MCF 10A (cell line): Measurements from ENCODE around the gene CUL3. TPM values are rescaled to one million over a fixed set of nuclear protein-coding genes. Genes with fewer than 3 reads are reported as not detected.

Source experiments
- Bru-seq: library from RNA; stranded (reverse); fragments of 400-500 nt; gene quantifications from one replicate; lab custom pipeline; 2021; lab: Mats Ljungman, UMichigan
- BruChase-seq, 2 experiments: library from RNA; stranded (reverse); fragments of 400-500 nt; gene quantifications; one replicate each; lab custom pipeline; 2021; lab: Mats Ljungman, UMichigan
- BruUV-seq: library from RNA; stranded (reverse); fragments of 400-500 nt; replicated peaks from 2 replicates; lab custom pipeline; 2021; lab: Mats Ljungman, UMichigan
- CTCF ChIA-PET: fragments of 300-600 bp; sonication (Branson Sonifier 250); formaldehyde crosslinking; extraction: SDS; loops from one replicate; lab custom pipeline; 2021; ENCODE audit warnings: antibody characterized with exemption, inconsistent platforms; lab: Yijun Ruan, JAX
- POLR2A ChIA-PET: fragments of 300-600, 350-650 bp; sonication (Branson Sonifier 250); formaldehyde crosslinking; extraction: SDS; loops from one replicate; lab custom pipeline; 2020; ENCODE audit warnings: antibody characterized with exemption, inconsistent platforms; lab: Yijun Ruan, JAX
- DNase-seq: peaks from one replicate; pipeline ENCODE4 v3.0.0-alpha.2; 2018; ENCODE audit not compliant: unreplicated experiment
- H3K27ac Mint-ChIP-seq: one replicate; pipeline ENCODE4 v1.8.0; 2022; ENCODE audit warnings: mild to moderate bottlenecking, low read depth, mixed read lengths; ENCODE audit not compliant: unreplicated experiment
- H3K27me3 Mint-ChIP-seq: one replicate; pipeline ENCODE4 v1.8.0; 2022; ENCODE audit warnings: mixed read lengths; ENCODE audit not compliant: insufficient read depth, unreplicated experiment
- H3K36me3 Mint-ChIP-seq: one replicate; pipeline ENCODE4 v1.8.0; 2022; ENCODE audit warnings: mild to moderate bottlenecking, moderate library complexity, mixed read lengths; ENCODE audit not compliant: insufficient read depth, unreplicated experiment
- H3K4me1 Mint-ChIP-seq: one replicate; pipeline ENCODE4 v1.8.0; 2022; ENCODE audit warnings: mixed read lengths; ENCODE audit not compliant: insufficient read depth, unreplicated experiment
- H3K4me3 Mint-ChIP-seq: one replicate; pipeline ENCODE4 v1.8.0; 2022; ENCODE audit warnings: mild to moderate bottlenecking, moderate library complexity, mixed read lengths; ENCODE audit not compliant: unreplicated experiment
- H3K9me3 Mint-ChIP-seq: one replicate; pipeline ENCODE4 v1.8.0; 2022; ENCODE audit warnings: mixed read lengths; ENCODE audit not compliant: unreplicated experiment
- CTCF ChIP-seq: fragments of 200-600 bp; IDR thresholded peaks from one replicate; pipeline ENCODE4 v1.8.0; 2022; ENCODE audit warnings: antibody characterized with exemption, mild to moderate bottlenecking; ENCODE audit not compliant: unreplicated experiment
- intact Hi-C: fragments of 100-400 bp; cut with micrococcal nuclease; formaldehyde crosslinking; loops from 2 replicates; pipeline ENCODE4 v1.14.1; 2022
- long read RNA-seq: library from polyadenylated mRNA; stranded (forward); transcript quantifications from one replicate; pipeline ENCODE4 v2.0.0, GENCODE V29; 2022
- total RNA-seq: library from RNA; stranded (reverse); gene quantifications from 2 replicates; pipeline ENCODE4 v1.2.3, GENCODE V29; 2022

Gene CUL3
- total RNA-seq: 65.5 and 65.8 TPM in 2 replicates
- Bru-seq, nascent RNA: percentile 95 among the genes with signal in this experiment
- percentile 83 among the genes with signal in this experiment for BruChase-seq, experiment 1, labeled RNA remaining after a 6-hour chase
- BruChase-seq, experiment 2, labeled RNA remaining after a 2-hour chase: percentile 88 among the genes with signal in this experiment
- long read RNA-seq, full-length matches to known transcripts: 138 of 154 reads
- long read RNA-seq, partial matches to known transcripts: 4 of 154 reads
- long read RNA-seq, other reads (novel, unspliced or antisense): 12 of 154 reads

GRCh38 chr2:224585211-224586088 is at the start of gene CUL3:
CUL3 (minus strand) TSS chr2:224585363; CDS start chr2:224585009, 354 bp downstream.
- intact Hi-C loops: loop anchor here (2.0 kb wide), 1 partner anchor 101 kb away; no protein-coding TSS in a partner anchor
- ChIA-PET CTCF (interaction anchor here (0.6 kb wide), 4 partner anchors 44 to 417 kb away, joined by 3 to 4 read pairs (median 3); no protein-coding TSS in a partner anchor), POLR2A (interaction anchor here (0.5 to 5.7 kb wide), 26 partner anchors 9 to 763 kb away, joined by 3 to 60 read pairs (median 4); no protein-coding TSS in a partner anchor)
- H3K4me3 Mint-ChIP-seq: peak within 1 kb of the TSS; percentile 82
- H3K9me3 Mint-ChIP-seq: no peaks in the 10 kb centered on the region
- peaks cover 5% of the 10 kb centered on the region for H3K4me1 Mint-ChIP-seq
- BruUV-seq: no TSS peak
- H3K27ac Mint-ChIP-seq: peak within 1 kb of the TSS; percentile 91
- H3K27me3 Mint-ChIP-seq: no peaks in the 10 kb centered on the region
- TF ChIP-seq CTCF: no peak
- H3K36me3 Mint-ChIP-seq: no peaks in the 10 kb centered on the region
- peak; percentile 97 for DNase-seq

- peak; percentile 46 for DNase-seq
- TF ChIP-seq CTCF: no peak
- POLR2A ChIA-PET: no interaction called here
- BruUV-seq: no TSS peak
- H3K36me3 Mint-ChIP-seq: no peaks in the 10 kb centered on the region
- CTCF ChIA-PET: interaction anchor here (0.6 to 1.5 kb wide), 4 partner anchors 20 to 669 kb away, joined by 3 to 4 read pairs (median 4); no protein-coding TSS in a partner anchor
- H3K27me3 Mint-ChIP-seq: no peaks in the 10 kb centered on the region
- intact Hi-C loops: no loop called here
- H3K9me3 Mint-ChIP-seq: no peaks in the 10 kb centered on the region
- H3K27ac Mint-ChIP-seq: no peak overlapping the region
- H3K4me3 Mint-ChIP-seq: no peak overlapping the region
- no peaks in the 10 kb centered on the region for H3K4me1 Mint-ChIP-seq
These were observed 45.7 kb upstream of the CUL3 start for GRCh38 chr2:224630659-224631550.

GRCh38 chr2:224628416-224628815 is 43.3 kb upstream of the CUL3 start:
- no peaks in the 10 kb centered on the region for H3K4me1 Mint-ChIP-seq

More at GRCh38 chr2:224628416-224628815, 43.3 kb upstream of the CUL3 start:
- no TSS peak for BruUV-seq
- no peak overlapping the region for H3K4me3 Mint-ChIP-seq
- DNase-seq: no peak
- CTCF ChIA-PET: no interaction called here
- no peaks in the 10 kb centered on the region for H3K9me3 Mint-ChIP-seq
- POLR2A ChIA-PET: no interaction called here
- no peak for TF ChIP-seq CTCF
- intact Hi-C loops: no loop called here
- no peak overlapping the region for H3K27ac Mint-ChIP-seq
- no peaks in the 10 kb centered on the region for H3K36me3 Mint-ChIP-seq
- no peaks in the 10 kb centered on the region for H3K27me3 Mint-ChIP-seq
